Astrocyte (in vitro differentiated cells and primary cell): ENCODE measurements around the gene RPS6KB2.

ENCODE experiments used
- EZH2 ChIP-seq: IDR thresholded peaks from 2 replicates; pipeline ENCODE4 v1.6.1; 2012; ENCODE audit warnings: mild to moderate bottlenecking, low read length, inconsistent platforms; ENCODE audit not compliant: insufficient read depth
- TF ChIP-seq, protein P1 (sequence below): IDR thresholded peaks from 2 replicates; pipeline ENCODE4 v1.5.1; 2011; ENCODE audit warnings: low read depth, mild to moderate bottlenecking, inconsistent platforms, low read length, moderate library complexity; ENCODE audit not compliant: insufficient read depth

DNA sequence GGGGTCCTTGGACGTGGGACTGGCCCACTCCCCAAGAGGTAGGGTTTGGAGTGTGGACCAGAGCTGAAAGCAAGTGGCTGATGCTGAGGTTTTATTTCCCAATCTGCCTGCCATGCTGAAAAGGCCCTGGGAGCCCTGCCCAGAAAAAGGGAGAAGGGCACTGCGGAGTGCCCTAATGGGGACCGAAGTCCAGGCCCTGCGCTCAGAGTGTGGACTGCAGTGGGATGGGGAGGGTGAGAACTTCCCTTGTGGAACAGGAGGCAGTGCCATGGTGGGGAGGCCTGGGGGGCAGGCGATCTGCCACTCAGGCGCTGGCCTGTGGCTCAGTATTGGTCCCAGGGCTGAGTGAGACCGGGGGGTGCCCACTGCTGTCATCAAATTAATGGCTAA lies 19.9 kb downstream of the RPS6KB2 start:
- TF ChIP-seq, protein P1, sequence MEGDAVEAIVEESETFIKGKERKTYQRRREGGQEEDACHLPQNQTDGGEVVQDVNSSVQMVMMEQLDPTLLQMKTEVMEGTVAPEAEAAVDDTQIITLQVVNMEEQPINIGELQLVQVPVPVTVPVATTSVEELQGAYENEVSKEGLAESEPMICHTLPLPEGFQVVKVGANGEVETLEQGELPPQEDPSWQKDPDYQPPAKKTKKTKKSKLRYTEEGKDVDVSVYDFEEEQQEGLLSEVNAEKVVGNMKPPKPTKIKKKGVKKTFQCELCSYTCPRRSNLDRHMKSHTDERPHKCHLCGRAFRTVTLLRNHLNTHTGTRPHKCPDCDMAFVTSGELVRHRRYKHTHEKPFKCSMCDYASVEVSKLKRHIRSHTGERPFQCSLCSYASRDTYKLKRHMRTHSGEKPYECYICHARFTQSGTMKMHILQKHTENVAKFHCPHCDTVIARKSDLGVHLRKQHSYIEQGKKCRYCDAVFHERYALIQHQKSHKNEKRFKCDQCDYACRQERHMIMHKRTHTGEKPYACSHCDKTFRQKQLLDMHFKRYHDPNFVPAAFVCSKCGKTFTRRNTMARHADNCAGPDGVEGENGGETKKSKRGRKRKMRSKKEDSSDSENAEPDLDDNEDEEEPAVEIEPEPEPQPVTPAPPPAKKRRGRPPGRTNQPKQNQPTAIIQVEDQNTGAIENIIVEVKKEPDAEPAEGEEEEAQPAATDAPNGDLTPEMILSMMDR, result no peak
- no peak for TF ChIP-seq EZH2
